Thyroid gland (tissue), 4 donors: ENCODE results near the gene NOPCHAP1. TPM values are rescaled to one million over a fixed set of nuclear protein-coding genes. Genes with fewer than 3 reads are reported as not detected.

Experiments
- DNase-seq, 2 donors: peaks; one replicate each; pipeline ENCODE4 v3.0.0-alpha.2; 2019
- H3K27ac ChIP-seq, 3 donors: fragments of 200-600 bp; sonication (generic); 1 replicate in 2 of 3; 2 replicates in 1 of 3; pipeline ENCODE4 v1.5.1; 2016 to 2019; ENCODE audit warnings: mild to moderate bottlenecking in 1 of 3, moderate library complexity in 1 of 3
- H3K27me3 ChIP-seq: fragments of 200-600 bp; sonication (generic); one replicate; pipeline ENCODE4 v1.5.1; 2019
- H3K36me3 ChIP-seq, 2 donors: fragments of 200-600 bp; sonication (generic); one replicate each; pipeline ENCODE4 v1.5.1; 2016 to 2019
- H3K4me1 ChIP-seq, 2 donors: fragments of 200-600 bp; sonication (generic); one replicate each; pipeline ENCODE4 v1.5.1; 2017 to 2019
- H3K4me3 ChIP-seq, 3 donors: fragments of 200-600 bp; sonication (generic); replicated peaks in 1 of 3; 1 replicate in 2 of 3; 2 replicates in 1 of 3; pipeline ENCODE4 v1.5.1; 2016; ENCODE audit warnings: mild to moderate bottlenecking in 1 of 3
- H3K9me3 ChIP-seq: fragments of 200-600 bp; sonication (generic); one replicate; pipeline ENCODE4 v1.5.1; 2017
- POLR2A ChIP-seq, 2 donors: fragments of 450-650 bp; IDR thresholded peaks; one replicate each; pipeline ENCODE4 v1.6.1; 2017; ENCODE audit warnings: antibody characterized with exemption in 2 of 2, mild to moderate bottlenecking in 2 of 2, moderate library complexity in 1 of 2
- WGBS, 2 donors: methylation state at CpG; one replicate each; pipeline ENCODE4 v1.1.5; 2017; 5-methylcytosine and 5-hydroxymethylcytosine counted together
- intact Hi-C: fragments of 100-400 bp; cut with DNase I; formaldehyde crosslinking; loops from one replicate; pipeline ENCODE4 v1.15.1; 2023
- total RNA-seq, 4 donors: library from RNA; depleted of rRNA; stranded (reverse); fragments of >200 nt; gene quantifications; one replicate each; pipeline ENCODE4 v1.2.3, GENCODE V29; 2016
- TF ChIP-seq, protein P1 (sequence below), 6 experiments: fragments of 200-600 bp in 3 of 6; fragments of 450-650 bp in 3 of 6; sonication (generic) in 3 of 6; IDR thresholded peaks; one replicate each; pipeline ENCODE4 v1.5.1; 2016 to 2019; ENCODE audit warnings: antibody characterized with exemption in 6 of 6, mild to moderate bottlenecking in 2 of 6, inconsistent platforms in 1 of 6, moderate library complexity in 1 of 6

Gene NOPCHAP1
- total RNA-seq, 4 donors from 2014 or later: 6.2 to 13.9 (median 10.6) TPM

DNA sequence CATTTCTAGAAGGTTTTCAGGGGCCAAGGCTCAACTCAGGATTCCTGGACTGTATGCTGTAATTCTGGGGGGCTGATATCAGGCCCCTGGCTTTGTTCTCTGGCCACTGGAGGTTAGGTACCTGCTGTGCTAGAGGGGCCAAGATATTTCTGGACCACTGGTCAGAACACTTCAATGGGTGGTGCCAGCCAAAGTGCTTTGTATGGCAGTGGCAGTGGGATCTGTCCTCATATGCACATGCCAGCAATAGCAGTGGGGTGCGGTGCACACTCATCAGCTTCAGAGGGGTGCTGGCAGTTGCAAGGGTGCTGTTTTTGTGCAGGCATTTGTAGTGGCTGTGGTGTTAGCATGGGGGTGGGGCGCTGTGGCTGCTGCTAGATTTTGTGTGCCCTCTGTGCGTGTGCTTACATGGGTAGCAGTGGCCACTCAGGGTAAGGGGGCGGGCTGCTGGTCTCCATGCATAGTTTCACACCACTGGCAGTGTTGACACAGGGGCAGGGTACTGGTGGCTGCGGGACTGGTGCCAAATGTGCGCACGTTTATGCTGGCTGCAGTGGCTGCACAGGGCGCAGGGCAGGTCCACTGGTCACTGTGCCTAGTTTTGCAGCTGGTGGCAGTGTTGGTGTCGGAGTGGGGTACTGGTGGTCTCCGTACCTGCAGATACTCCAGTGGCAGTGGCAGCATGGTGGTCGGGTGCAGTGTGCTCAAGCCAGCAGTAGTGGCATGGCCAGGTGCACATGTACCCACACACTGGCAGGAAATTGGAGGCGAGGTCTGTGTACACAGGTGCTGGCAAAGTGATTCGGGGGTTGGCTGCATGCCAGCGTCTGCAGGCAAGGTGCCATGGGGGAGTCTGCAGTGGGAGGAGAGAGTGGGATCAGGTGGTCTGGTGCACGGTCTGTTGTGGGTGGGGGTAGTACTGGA lies 12.6 kb downstream of the NOPCHAP1 start:
- no peaks in the 10 kb centered on the region for H3K9me3 ChIP-seq
- DNase-seq: peak; percentile 87 to 88
- H3K36me3 ChIP-seq: peaks cover 8 to 12% of the 10 kb centered on the region in 2 donors
- peak overlapping the region; percentile 28 to 77 (median 70) for H3K27ac ChIP-seq
- peaks cover 34 to 39% of the 10 kb centered on the region in 2 donors for H3K4me1 ChIP-seq
- 23 to 39% methylated on average over 10 of the region's 15 CpGs for WGBS, 2 donors
- H3K27me3 ChIP-seq: no peaks in the 10 kb centered on the region
- intact Hi-C loops: no loop called here
- H3K4me3 ChIP-seq: no peak overlapping the region
- TF ChIP-seq, protein P1, sequence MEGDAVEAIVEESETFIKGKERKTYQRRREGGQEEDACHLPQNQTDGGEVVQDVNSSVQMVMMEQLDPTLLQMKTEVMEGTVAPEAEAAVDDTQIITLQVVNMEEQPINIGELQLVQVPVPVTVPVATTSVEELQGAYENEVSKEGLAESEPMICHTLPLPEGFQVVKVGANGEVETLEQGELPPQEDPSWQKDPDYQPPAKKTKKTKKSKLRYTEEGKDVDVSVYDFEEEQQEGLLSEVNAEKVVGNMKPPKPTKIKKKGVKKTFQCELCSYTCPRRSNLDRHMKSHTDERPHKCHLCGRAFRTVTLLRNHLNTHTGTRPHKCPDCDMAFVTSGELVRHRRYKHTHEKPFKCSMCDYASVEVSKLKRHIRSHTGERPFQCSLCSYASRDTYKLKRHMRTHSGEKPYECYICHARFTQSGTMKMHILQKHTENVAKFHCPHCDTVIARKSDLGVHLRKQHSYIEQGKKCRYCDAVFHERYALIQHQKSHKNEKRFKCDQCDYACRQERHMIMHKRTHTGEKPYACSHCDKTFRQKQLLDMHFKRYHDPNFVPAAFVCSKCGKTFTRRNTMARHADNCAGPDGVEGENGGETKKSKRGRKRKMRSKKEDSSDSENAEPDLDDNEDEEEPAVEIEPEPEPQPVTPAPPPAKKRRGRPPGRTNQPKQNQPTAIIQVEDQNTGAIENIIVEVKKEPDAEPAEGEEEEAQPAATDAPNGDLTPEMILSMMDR (IDR thresholded peaks at IDR 0.05): peak in 1 of 6 experiments; percentile 43
- TF ChIP-seq POLR2A (IDR thresholded peaks at IDR 0.05): no peak

DNA sequence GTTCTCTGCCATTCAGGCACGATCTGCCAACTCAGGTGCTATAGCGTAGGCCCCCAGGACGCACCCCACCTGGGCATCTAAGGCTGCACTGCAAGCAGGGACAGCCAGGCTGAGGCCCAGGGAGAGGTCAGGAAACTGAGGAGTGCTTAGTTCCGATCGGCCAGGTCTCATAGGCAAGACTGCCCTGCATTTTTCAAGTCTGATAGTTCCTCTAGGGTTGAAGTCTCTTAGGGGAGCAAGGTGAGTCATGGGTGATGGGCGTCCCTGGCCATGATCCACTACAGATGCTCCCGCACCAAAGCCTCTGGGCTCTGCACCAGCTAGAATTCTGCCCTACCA lies 13.2 kb downstream of the NOPCHAP1 start:
- peaks cover 8 to 12% of the 10 kb centered on the region in 2 donors for H3K36me3 ChIP-seq
- intact Hi-C loops: no loop called here
- no peak for TF ChIP-seq POLR2A (IDR thresholded peaks at IDR 0.05)
- TF ChIP-seq, protein P1 (IDR thresholded peaks at IDR 0.05): peak in 1 of 6 experiments; percentile 17

DNA sequence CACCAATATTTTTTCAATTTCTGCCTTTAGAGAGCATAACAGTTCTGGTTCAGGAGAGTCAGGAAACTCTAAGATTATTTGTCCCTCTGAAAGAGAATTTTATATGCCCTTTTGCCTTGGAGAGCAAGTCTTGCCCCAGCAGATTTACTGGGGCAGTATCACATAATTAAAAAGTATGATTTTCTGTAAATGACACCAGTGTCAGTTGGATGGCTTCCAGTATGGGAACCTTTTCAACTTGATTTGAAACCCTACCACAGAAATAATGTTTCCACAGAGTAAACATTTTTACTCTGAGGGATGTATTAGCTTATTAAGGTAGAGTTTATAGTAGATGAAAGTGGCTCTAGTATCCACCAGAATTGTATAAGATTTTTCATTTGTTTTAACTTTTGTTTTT lies 15.4 kb downstream of the NOPCHAP1 start:
- DNase-seq: no peak
- Histone ChIP-seq H3K9me3 (no peaks in the 10 kb centered on the region), H3K27me3 (no peaks in the 10 kb centered on the region), H3K4me3 (no peak overlapping the region), H3K4me1 (peaks cover 40 to 43% of the 10 kb centered on the region in 2 donors), H3K36me3 (peaks cover 0 to 1% of the 10 kb centered on the region in 2 donors), H3K27ac (no peak overlapping the region)
- intact Hi-C loops: no loop called here
- TF ChIP-seq, protein P1 (IDR thresholded peaks at IDR 0.05): no peak
- no peak for TF ChIP-seq POLR2A (IDR thresholded peaks at IDR 0.05)

More for the DNA sequence above, 13.2 kb downstream of the NOPCHAP1 start:
- H3K27me3 ChIP-seq: no peaks in the 10 kb centered on the region
- H3K9me3 ChIP-seq: no peaks in the 10 kb centered on the region
- H3K4me1 ChIP-seq: peaks cover 40 to 43% of the 10 kb centered on the region in 2 donors
- no peak overlapping the region for H3K4me3 ChIP-seq
- H3K27ac ChIP-seq: peak overlapping the region; percentile 46 to 77 (median 70)
- DNase-seq: peak; percentile 81 to 83
- WGBS, 2 donors: 33 to 54% methylated on average over 4 to 6 of the region's 7 CpGs

DNA sequence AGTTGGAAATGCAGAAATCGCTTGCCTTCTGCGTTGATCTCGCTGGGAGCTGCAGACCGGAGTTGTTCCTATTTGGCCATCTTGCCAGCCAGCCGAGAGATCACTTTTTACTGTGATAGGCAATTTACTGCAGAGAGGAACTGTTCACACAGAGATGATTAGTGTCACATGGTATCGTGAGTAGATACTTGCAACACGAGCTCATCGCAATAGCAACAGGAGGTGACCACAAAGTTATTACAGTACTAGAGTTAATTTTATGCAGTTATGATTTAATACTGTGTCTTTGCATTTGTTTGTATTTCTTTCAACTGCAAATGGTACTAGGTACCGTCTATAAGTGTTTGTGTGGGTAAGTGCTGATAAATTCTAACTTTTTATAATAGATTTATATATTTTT lies 27.8 kb downstream of the NOPCHAP1 start:
- H3K9me3 ChIP-seq: no peaks in the 10 kb centered on the region
- no peak overlapping the region for H3K27ac ChIP-seq
- no peak overlapping the region for H3K4me3 ChIP-seq
- H3K27me3 ChIP-seq: no peaks in the 10 kb centered on the region
- peaks cover 4 to 6% of the 10 kb centered on the region in 2 donors for H3K4me1 ChIP-seq
- intact Hi-C loops: no loop called here
- no peak for DNase-seq
- peaks cover 0 to 3% of the 10 kb centered on the region in 2 donors for H3K36me3 ChIP-seq
- TF ChIP-seq, protein P1 (IDR thresholded peaks at IDR 0.05): no peak
- no peak for TF ChIP-seq POLR2A (IDR thresholded peaks at IDR 0.05)
- WGBS, 2 donors: 93 to 96% methylated on average over 9 of the region's 9 CpGs

DNA sequence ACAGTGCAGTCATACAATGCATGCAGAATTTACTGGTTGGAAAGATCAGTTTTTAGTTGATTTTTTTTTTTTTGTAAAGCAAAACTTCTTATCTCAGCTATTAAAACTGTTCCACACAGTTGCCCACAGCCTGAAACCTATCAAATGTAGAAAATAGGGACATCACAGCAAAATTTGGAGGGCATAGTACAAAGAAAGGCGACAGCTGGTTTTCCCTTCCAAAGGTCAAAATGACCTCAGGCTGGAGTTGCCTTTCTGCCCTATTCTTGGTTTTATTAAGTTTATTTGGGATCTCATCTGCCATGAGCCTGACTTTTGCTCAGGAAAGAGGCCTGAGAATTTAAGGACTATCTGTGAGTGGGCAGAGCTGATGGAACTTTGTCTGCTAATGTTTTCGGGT lies 28.5 kb downstream of the NOPCHAP1 start:
- 88 to 96% methylated on average over 2 of the region's 2 CpGs for WGBS, 2 donors
- DNase-seq: no peak
- H3K36me3 ChIP-seq: peaks cover 0 to 3% of the 10 kb centered on the region in 2 donors

More for the DNA sequence above, 28.5 kb downstream of the NOPCHAP1 start:
- Histone ChIP-seq H3K9me3 (no peaks in the 10 kb centered on the region), H3K4me3 (no peak overlapping the region), H3K27ac (no peak overlapping the region), H3K4me1 (peaks cover 4 to 7% of the 10 kb centered on the region in 2 donors), H3K27me3 (no peaks in the 10 kb centered on the region)
- intact Hi-C loops: no loop called here
- TF ChIP-seq, protein P1 (IDR thresholded peaks at IDR 0.05): no peak
- TF ChIP-seq POLR2A (IDR thresholded peaks at IDR 0.05): no peak
